Measurements from ENCODE around the gene DPYSL5. TPM values are rescaled to one million over a fixed set of nuclear protein-coding genes. Genes with fewer than 3 reads are reported as not detected.
A peak's percentile ranks its signal among the peaks of the same experiment; 100 is the strongest.

DPYSL5 gene
- total RNA-seq, 1 donor: not detected

GRCh38 chr2:26983746-26984145 lies 135.8 kb downstream of the DPYSL5 start:
- H3K4me3 ChIP-seq (ENCODE audit: low read depth, low read length): no peak overlapping the region
- DNase-seq (ENCODE audit: low read depth): no peak
- TF ChIP-seq CTCF (IDR thresholded peaks at IDR 0.05; ENCODE audit: insufficient read depth, low read length): no peak

GRCh38 chr2:26985807-26986206 lies 137.9 kb downstream of the DPYSL5 start:
- DNase-seq (ENCODE audit: low read depth): no peak
- no peak overlapping the region for H3K4me3 ChIP-seq (ENCODE audit: low read depth, low read length)
- TF ChIP-seq CTCF (IDR thresholded peaks at IDR 0.05; ENCODE audit: insufficient read depth, low read length): no peak

- TF ChIP-seq CTCF (IDR thresholded peaks at IDR 0.05; ENCODE audit: insufficient read depth, low read length): no peak
- DNase-seq (ENCODE audit: low read depth): no peak
- no peak overlapping the region for H3K4me3 ChIP-seq (ENCODE audit: low read depth, low read length)
These were observed 138.6 kb downstream of the DPYSL5 start for GRCh38 chr2:26986576-26986975.

GRCh38 chr2:26988058-26988860 lies 140.3 kb downstream of the DPYSL5 start:
- peak; percentile 82 for DNase-seq (ENCODE audit: low read depth)
- TF ChIP-seq CTCF (IDR thresholded peaks at IDR 0.05; ENCODE audit: insufficient read depth, low read length): no peak
- no peak overlapping the region for H3K4me3 ChIP-seq (ENCODE audit: low read depth, low read length)

GRCh38 chr2:26989156-26989555 lies 141.2 kb downstream of the DPYSL5 start:
- no peak overlapping the region for H3K4me3 ChIP-seq (ENCODE audit: low read depth, low read length)
- peak; percentile 56 for DNase-seq (ENCODE audit: low read depth)
- no peak for TF ChIP-seq CTCF (IDR thresholded peaks at IDR 0.05; ENCODE audit: insufficient read depth, low read length)

- no peak overlapping the region for H3K4me3 ChIP-seq (ENCODE audit: low read depth, low read length)
- DNase-seq (ENCODE audit: low read depth): no peak
- no peak for TF ChIP-seq CTCF (IDR thresholded peaks at IDR 0.05; ENCODE audit: insufficient read depth, low read length)
These were observed 143.8 kb downstream of the DPYSL5 start for GRCh38 chr2:26991717-26992116.

GRCh38 chr2:26993768-26994167 lies 145.8 kb downstream of the DPYSL5 start:
- H3K4me3 ChIP-seq (ENCODE audit: low read depth, low read length): no peak overlapping the region
- no peak for TF ChIP-seq CTCF (IDR thresholded peaks at IDR 0.05; ENCODE audit: insufficient read depth, low read length)
- DNase-seq (ENCODE audit: low read depth): no peak

Measured in fibroblast of the aortic adventitia (primary cell).